ENCODE results near the gene KLK7. TPM values are rescaled to one million over a fixed set of nuclear protein-coding genes. Genes with fewer than 3 reads are reported as not detected.

The KLK7 gene
- total RNA-seq, 6 experiments from 2014 or later, result not detected

DNA sequence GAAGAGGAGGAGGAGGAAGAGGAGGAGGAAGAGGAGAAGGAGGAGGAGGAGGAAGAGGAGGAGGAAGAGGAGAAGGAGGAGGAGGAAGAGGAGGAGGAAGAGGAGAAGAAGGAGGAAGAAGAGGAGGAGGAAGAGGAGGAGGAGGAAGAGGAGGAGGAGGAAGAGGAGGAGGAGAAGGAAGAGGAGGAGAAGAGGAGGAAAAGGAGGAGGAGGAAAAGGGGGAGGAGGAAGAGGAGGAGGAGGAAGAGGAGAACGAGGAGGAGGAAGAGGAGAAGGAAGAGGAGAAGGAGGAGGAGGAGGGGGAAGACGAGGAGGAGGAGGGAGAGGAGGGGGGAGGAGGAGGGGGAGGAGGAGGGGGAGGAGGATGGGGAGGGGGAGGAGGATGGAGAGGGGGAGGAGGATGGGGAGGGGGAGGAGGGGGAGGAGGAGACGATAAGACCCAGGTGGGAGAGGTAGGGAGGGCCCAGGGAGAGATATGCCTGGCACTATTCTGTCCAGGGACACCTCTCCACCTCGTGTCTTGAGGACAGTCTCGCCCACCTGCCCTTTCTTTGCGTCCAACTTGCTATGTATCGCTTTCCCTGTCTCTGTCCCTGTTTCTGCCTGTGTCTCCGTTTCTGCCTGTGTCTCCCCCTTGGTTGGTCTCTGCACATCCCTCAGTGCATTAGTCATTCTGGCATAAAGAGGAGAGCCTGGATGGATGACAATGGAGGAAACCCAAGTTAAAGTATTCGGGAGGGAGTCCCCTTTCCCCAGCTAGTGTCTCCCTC, 23.8 kb downstream of the KLK7 start:
- Mint-ChIP-seq H3K9me3 (peaks cover 56% of the 10 kb centered on the region), H3K27ac (no peak overlapping the region), H3K4me3 (no peak overlapping the region), H3K36me3 (ENCODE audit: low read depth) (peaks cover 10% of the 10 kb centered on the region), H3K4me1 (ENCODE audit: low read depth) (no peaks in the 10 kb centered on the region), H3K27me3 (ENCODE audit: insufficient read depth) (peaks cover 2% of the 10 kb centered on the region; the same call in 1 of the 2 replicates)
- DNase-seq, result no peak
- TF ChIP-seq, protein P1, sequence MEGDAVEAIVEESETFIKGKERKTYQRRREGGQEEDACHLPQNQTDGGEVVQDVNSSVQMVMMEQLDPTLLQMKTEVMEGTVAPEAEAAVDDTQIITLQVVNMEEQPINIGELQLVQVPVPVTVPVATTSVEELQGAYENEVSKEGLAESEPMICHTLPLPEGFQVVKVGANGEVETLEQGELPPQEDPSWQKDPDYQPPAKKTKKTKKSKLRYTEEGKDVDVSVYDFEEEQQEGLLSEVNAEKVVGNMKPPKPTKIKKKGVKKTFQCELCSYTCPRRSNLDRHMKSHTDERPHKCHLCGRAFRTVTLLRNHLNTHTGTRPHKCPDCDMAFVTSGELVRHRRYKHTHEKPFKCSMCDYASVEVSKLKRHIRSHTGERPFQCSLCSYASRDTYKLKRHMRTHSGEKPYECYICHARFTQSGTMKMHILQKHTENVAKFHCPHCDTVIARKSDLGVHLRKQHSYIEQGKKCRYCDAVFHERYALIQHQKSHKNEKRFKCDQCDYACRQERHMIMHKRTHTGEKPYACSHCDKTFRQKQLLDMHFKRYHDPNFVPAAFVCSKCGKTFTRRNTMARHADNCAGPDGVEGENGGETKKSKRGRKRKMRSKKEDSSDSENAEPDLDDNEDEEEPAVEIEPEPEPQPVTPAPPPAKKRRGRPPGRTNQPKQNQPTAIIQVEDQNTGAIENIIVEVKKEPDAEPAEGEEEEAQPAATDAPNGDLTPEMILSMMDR (IDR thresholded peaks at IDR 0.05), result no peak

DNA sequence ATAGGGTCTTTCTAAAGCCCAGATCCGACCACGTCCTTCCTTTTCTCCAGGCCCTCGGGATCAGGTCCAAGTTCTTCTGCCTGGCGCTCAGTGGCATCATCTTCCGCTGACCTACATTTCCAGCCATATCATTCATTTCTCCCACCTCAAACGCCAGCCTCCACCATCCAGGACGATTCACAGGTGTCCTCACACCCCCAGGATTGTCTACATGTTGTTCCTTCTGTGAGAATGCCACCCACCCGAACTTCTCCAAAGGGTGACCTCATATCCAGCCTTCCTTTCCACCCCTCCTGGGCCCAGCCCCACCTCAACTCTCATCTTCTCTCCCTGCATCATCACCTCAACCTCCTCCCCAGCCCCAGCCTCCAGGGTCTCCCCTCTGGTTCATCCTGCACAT, 26.1 kb downstream of the KLK7 start:
- peaks cover 55% of the 10 kb centered on the region for H3K9me3 Mint-ChIP-seq
- TF ChIP-seq, protein P1 (IDR thresholded peaks at IDR 0.05), result no peak
- H3K27me3 Mint-ChIP-seq (ENCODE audit: insufficient read depth), result peaks cover 5% of the 10 kb centered on the region
- H3K36me3 Mint-ChIP-seq (ENCODE audit: low read depth), result peaks cover 15% of the 10 kb centered on the region
- H3K4me3 Mint-ChIP-seq, result no peak overlapping the region
- no peak for DNase-seq
- H3K27ac Mint-ChIP-seq, result no peak overlapping the region
- H3K4me1 Mint-ChIP-seq (ENCODE audit: low read depth), result no peaks in the 10 kb centered on the region

DNA sequence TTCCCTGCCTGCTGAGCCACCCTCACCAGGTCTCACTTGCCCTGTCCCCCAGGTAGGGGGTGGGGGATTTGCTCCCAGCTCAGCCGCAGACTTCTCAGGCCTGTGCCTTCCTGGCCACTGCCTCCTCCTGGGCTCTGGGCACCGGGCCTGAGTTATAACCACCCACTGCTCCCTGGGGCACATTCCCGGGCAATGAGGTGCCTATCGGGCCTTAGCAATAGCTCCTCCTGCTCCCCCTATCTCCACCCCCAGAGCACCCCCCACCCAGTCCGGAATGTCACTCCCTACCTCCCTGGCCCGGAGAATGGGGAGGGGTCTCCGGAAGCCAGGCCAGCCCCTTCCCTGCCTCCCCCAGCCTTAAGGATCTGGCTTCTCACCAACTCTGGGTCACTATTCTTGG, 30.8 kb downstream of the KLK7 start, which contains the start of gene KLK5:
KLK5 (minus strand) TSS at position 129 of the 400 bp plus-strand sequence. CDS start 381 bp downstream, outside the sequence.
- no peak within 1 kb of the TSS for H3K27ac Mint-ChIP-seq
- H3K36me3 Mint-ChIP-seq (ENCODE audit: low read depth), result peaks cover 10% of the 10 kb centered on the region
- TF ChIP-seq, protein P1 (IDR thresholded peaks at IDR 0.05), result no peak
- no peaks in the 10 kb centered on the region for H3K4me1 Mint-ChIP-seq (ENCODE audit: low read depth)
- DNase-seq, result no peak
- H3K4me3 Mint-ChIP-seq, result no peak within 1 kb of the TSS
- H3K9me3 Mint-ChIP-seq, result peaks cover 52% of the 10 kb centered on the region
- peaks cover 6% of the 10 kb centered on the region for H3K27me3 Mint-ChIP-seq (ENCODE audit: insufficient read depth)

DNA sequence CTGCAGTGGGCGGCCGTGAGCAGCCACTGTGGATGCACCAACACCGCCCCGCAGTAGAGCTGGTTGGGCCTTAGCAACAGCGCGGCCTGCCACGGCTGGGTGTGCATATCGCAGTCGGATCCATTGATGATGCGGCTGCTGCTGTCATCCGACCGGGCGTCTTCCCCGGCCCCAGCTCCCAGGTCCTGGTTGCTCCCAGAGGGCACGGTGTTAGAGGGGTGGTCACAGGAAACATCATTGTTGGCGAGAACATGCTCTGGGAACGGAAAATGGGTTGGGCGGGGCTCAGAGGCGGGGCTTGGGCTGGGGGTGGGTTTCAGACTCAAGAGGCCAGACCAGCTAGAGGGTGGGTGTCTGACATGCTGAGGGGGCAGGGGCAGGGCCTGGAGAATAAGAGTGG, 33.9 kb downstream of the KLK7 start:
- TF ChIP-seq, protein P1 (IDR thresholded peaks at IDR 0.05), result no peak
- Mint-ChIP-seq H3K4me1 (ENCODE audit: low read depth) (no peaks in the 10 kb centered on the region), H3K27me3 (ENCODE audit: insufficient read depth) (peaks cover 6% of the 10 kb centered on the region), H3K27ac (no peak overlapping the region), H3K4me3 (no peak overlapping the region), H3K36me3 (ENCODE audit: low read depth) (peaks cover 5% of the 10 kb centered on the region; the same call in 1 of the 2 replicates), H3K9me3 (peaks cover 41% of the 10 kb centered on the region)
- DNase-seq, result no peak

DNA sequence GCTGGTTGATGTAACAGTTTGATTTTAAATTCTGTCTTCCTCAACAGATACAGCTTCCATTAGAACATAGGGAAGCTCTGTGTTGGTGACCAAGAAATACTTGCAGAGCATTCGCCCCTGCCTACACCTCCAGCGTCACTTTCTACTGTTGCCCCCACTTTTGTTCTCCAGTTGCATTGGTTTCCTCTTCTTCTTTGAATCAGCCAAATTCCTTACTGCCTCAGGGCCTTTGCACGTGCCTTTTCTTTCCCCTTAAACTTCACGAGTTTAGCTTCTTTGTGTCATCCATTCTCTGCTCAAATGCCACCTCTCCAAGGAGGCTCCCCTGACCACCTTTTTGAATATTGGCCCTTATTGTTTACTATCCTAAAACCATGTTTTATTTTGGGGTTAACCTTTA, 36.6 kb downstream of the KLK7 start:
- H3K4me1 Mint-ChIP-seq (ENCODE audit: low read depth), result no peaks in the 10 kb centered on the region
- DNase-seq, result no peak
- H3K27me3 Mint-ChIP-seq (ENCODE audit: insufficient read depth), result peaks cover 3% of the 10 kb centered on the region; the same call in 1 of the 2 replicates
- TF ChIP-seq, protein P1 (IDR thresholded peaks at IDR 0.05), result no peak
- no peak overlapping the region for H3K27ac Mint-ChIP-seq
- peaks cover 39% of the 10 kb centered on the region for H3K9me3 Mint-ChIP-seq
- no peak overlapping the region for H3K4me3 Mint-ChIP-seq
- H3K36me3 Mint-ChIP-seq (ENCODE audit: low read depth), result peaks cover 2% of the 10 kb centered on the region
